HG02943 (cell line): ENCODE data around the gene SYT12.

Experiments used
- ATAC-seq: cut with Tn5 transposase; IDR thresholded peaks from one replicate; pipeline ENCODE4 v1.9.1; 2021; ENCODE audit warnings: mild to moderate bottlenecking, low read depth, moderate library complexity; ENCODE audit not compliant: unreplicated experiment

SYT12 gene

DNA sequence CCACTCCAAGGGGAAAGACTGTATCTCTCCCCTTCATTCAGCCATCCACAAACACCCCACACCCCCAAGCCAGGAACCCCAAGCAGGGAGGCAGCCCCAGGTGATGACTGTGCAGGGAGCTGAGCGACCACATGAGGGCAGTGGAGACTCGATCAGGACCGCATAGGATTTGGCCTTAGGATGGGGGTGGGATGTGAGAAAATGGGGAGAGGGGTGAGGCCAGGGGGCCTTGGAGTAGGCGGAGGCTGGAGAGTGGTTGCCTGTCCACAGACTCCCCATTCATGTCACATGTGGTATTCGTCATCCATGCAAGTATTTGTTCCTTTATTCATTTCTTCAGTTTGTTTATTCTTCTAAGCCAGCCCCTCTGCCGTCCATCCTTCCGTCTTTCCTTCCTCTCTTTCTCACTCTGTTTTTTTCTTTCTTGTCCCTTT, 31.0 kb downstream of the SYT12 start:
- ATAC-seq, result no peak

DNA sequence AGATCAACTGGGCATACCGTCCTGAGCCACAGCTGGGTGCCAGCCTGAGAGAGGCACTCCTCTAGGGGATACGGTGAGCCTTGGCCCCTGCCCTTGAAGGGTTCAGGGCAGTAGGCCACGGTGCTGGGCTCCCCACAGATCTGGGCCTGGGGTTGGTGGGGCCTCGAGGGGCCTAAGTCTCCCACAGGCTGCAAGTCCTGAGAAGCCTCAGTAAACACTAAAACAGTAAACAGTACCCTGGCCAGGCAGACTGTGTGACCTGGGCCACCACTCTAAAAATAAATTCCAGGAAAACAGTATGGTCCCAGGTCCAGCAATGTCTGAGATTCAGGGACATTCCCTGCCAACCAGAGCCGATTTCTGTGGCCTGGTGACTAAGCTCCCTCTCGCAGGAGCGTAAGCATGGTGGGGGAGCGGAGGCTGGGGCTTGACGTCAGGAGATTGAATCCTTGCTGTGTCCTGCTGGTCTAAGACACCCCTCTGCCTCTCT, 31.5 kb downstream of the SYT12 start:
- no peak for ATAC-seq

DNA sequence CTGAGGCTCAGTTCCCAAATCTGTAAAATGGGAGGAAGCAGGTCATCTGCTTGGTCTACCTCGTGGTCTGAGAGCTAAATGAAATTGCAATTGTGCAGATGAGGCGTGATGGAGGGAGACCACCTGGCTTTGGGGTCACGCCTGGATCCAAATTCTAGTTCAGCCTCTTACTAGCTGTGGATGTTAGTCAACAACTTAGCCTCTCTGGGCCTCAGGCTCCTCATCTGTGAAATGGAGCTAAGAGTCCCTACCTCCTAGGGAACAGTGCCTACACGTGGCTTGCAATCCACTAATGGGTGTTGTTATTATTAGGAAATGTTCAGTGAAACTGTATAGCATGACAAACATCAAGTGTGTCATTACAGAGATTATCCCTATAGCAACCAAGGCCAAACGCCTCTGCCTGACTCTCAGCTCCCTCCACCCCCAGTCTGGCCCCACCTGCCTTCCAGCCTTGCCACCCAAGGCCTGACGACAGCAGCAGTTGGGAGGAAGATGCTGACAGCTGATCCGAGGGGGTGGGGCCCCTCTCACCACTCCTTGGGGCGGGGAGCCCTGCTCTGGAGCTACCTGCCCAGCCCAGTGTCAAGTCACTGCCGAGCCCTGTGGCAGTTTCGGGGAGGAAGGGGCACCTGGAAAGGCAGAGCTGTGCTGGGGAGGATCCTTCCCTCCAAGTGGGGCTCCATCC, 32.0 kb downstream of the SYT12 start:
- ATAC-seq, result no peak

DNA sequence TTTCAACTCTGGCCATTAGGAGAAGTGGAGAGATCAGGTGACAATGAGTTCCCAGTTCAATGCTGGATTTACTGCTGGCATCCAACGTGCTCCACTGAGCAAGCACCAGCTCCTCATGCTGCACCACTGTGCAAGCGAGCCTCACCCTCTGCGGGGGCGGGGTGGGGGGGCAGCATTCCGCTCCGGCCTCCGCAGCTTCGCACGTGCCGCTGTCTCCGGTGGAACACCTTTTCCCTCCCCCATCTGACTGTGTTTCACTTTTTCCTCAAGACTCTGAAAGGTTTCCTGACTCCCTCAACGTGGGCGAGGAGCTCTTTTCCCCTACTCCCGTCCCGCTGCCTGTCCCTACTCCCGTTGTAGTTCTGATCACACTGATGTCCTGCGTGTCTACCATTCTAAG, 32.9 kb downstream of the SYT12 start:
- no peak for ATAC-seq

DNA sequence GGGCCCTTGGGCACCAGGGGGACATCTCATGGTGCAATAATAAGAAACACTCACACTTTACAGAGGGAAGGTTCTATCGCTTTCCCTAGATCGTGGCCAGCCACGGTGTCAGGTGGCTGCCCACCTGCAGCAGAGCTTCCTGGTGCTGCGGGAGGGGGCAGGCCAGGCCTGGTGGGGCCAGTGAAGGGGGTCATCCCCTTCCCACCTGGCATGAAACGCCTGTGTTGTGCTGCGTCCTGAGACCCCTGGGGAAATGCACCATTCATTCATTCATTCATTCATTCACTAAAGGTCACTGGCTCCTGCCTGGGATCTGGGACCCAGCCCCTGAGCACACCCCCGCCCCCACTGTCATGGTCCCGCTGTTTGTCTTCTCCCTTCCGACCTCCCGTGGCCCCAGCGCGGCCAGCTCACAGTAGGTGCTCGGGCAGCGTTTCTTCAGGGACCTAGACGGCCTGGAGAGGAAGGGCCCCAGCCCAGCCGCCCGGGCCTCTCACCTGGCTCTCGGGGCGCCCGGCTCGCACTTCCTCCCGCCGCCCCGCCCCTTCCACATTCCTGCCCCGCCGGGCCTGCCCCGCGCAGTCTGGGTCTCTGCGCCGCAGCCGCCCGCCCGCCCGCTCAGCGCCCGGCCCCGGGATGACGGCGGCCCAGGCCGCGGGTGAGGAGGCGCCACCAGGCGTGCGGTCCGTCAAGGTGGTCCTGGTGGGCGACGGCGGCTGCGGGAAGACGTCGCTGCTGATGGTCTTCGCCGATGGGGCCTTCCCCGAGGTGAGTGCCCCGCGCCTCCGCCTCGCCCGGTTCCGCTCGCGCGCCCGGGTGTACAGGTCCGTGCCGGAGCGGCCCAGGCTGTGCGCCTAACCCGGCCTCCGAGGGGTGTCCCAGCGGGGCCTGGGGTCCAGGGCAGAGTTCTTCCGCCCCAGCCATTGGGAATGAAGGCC, 33.6 kb downstream of the SYT12 start, which contains the start of gene RHOD:
TSS of gene RHOD (plus strand) at position 581 of the 938 bp plus-strand sequence. CDS start at position 637, 56 bp downstream.
- ATAC-seq, result no peak

DNA sequence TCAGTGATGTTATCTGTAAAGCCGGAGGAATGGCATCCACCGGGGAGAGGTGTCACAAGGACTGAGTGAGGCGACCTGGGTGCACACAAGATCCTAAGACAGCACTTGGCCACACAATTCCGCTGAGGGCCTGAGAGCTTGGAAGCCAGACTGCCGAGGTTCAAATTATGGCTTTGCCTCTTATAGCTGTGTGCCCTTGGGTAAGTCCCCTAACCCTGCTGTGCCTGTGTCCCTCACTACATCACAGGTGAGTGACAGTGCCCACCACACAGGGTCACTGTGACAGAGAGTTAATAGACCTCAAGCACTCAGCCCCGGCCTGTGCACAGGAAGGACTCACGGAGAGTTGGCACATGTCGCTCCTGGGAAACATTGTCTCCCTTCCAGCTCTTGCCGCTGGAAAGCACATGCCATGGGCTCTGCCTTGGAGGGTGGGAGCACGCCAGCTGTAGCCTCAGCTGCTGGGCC, 34.3 kb downstream of the SYT12 start:
- ATAC-seq, result no peak

DNA sequence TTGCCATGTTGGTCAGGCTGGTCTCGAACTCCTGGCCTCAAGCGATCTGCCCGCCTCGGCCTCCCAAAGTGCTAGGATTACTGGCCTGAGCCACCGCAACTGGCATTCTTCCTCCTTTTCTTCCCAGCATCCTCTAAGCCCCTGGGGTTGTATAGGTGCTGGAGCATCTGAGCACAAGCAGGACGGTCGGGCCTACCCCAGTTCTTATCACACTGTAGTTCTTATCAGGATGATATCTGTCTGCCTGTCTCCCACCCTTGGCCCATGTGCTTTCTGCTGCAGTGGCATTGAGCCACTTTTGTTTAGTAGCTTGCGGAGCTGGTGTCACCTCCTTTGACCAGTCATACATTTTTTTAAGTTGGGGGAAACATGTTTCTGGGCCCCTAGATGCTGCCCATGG, 35.6 kb downstream of the SYT12 start:
- no peak for ATAC-seq

DNA sequence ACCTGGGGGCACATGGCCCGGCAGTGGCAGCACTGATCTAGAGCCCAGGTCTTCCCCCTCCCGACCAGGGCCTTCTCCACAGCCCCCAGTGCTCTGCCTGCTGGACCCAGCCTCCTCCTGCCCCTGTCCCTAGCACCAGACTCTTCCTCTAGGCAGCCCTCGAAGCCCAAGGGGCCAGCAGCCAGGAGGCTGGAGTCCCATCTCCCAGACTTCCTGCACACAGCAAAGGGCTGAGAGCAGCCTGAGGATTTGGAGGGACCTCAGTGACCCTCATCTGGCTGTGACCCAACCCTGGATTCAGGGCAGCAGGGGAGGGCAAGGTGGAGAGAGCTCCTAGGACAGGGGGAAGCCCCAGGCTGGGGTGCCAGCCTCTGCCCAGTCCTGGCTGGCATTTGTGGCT, 36.7 kb downstream of the SYT12 start:
- no peak for ATAC-seq

DNA sequence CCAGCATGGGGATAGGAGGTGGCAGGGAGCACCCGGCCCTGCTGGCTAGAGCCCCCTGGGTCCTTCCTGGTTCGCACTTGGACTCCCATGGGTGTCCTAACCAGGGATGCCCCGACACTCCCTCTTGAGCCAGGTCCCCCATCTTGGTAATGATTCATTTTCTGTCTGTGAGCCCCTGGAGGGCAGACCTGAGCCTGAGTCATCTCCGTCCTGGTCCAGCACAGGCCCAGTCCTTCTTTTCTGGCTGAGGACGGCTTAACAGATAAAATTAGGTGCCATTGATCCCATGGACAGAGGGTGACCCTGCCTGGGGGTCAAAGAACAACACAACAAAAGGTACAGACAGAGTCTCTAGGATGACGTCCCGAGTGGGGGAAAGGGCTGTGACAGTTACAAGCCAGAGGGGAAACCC, 37.2 kb downstream of the SYT12 start:
- ATAC-seq, result no peak

DNA sequence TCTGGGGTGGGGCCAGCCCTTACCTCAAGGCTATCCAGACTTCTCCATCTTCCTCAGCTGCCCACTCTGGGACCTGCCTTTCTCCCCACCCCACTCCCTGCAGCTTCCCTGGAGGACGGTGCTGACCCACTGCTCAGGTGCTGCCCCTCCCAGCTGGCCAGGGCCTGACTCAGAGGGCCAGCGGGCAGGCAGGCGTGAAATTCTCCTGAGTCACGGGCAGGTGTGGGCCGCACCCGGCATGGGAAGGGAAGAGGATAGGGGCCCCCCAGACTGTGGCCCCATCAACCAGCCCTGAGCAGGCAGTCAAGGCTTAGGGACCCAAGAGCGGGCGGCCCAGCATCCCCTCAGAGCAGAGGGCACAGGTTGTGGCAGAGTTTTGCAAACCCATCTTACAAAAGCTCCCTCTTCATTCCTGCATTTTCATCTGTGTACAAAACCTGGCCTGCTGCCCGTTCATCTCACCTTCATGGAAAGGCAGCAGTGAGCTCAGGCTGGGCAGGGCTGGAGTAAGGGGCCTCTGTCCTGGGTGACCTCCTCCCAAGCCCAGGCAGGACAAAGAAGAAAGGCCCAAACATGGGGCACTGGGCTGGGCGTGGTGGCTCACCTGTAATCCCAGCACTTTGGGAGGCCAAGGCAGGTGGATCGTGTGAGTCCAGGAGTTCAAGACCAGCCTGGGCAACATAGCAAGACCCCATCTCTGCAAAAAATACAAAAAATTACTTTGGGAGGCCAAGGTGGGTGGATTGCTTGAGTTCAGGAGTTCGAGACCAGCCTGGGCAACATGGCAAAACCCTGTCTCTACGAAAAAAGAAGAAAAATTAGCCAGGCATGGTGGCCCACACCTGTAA, 39.8 kb downstream of the SYT12 start:
- ATAC-seq, result no peak

DNA sequence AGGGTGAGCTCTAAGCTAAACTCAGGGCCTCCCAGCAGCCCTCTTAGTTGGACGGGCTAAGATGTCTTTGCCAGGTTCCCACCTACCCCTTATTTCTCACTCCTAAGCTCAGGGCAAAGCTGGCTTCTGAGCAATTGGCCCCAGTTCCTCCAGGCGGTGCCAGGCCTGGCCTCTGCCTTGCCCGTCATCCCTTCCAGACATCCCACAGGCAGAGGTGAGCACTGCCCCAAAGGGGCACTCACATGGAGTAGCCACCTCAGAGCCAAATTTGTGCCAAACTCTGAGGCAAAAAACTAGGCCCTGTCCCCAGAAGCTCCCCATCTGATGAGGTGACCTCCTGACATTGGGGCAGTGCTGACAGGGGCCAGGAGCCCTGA, 43.4 kb downstream of the SYT12 start:
- no peak for ATAC-seq

DNA sequence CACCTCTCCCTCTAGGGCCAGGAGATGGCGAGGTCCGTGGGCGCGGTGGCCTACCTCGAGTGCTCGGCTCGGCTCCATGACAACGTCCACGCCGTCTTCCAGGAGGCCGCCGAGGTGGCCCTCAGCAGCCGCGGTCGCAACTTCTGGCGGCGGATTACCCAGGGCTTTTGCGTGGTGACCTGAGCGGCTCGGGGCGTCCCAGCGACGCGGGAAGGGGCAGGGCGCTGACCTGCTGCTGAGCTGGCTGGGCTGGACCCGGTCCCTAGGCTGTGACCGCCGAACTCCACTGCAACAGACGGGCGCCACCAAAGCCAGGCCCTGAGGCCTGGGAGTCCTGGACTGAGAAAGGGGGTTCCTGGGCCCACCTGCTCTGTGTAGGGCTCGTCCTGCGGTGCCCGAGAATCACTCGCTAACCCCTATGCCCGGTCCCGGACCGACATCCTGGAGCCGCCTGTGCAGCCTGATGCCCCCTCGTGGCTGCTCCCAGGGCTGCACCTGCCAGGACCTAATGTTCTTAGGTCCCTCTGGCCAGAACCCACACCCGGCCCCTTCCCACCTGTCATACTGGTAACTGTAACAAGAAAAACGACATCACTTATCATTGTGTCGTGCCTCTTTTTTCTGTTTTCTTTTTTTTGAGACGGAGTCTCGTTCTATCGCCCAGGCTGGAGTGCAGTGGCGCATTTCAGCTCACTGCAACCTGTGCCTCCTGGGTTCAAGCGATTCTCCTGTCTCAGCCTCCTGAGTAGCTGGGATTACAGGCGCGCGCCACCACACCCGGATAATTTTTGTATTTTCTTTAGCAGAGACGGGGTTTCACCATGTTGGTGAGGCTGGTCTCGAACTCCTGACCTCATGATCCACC, 48.7 kb downstream of the SYT12 start:
- no peak for ATAC-seq

DNA sequence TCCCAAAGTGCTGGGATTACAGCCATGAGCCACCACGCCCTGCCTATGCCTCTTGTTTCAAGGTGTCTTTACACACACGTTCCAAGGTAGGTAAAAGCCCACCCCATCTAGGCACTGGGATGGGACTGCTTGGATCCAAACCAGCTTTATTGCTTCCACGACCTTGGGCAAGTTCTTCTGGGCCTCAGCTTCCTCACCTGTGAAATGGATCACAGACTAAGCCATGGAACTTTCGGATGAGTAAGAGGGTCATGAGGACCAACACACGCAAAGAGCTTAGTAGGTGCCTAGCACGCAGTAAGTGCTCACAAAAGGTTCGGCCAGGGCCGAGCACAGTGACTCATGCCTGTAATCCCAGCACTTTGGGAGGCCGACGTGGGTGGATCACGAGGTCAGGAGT, 49.4 kb downstream of the SYT12 start:
- ATAC-seq, result no peak

DNA sequence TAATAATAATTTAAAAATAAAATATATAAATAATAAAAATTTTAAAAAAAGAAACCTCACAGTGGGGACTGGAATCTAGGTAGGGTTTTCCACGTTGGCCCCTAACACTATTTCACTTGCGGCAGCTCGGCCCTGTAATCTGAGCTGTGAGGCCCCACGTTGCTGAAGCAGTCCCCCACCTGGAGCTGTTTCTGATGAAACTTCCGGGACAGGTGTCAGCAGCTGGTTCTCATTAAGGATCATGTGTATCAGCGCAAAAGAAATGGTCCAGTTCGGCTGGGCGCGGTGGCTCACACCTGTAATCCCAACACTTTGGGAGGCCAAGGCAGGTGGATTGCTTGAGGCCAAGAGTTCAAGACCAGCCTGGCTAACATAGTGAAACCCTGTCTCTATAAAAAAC, 51.0 kb downstream of the SYT12 start:
- ATAC-seq, result no peak

DNA sequence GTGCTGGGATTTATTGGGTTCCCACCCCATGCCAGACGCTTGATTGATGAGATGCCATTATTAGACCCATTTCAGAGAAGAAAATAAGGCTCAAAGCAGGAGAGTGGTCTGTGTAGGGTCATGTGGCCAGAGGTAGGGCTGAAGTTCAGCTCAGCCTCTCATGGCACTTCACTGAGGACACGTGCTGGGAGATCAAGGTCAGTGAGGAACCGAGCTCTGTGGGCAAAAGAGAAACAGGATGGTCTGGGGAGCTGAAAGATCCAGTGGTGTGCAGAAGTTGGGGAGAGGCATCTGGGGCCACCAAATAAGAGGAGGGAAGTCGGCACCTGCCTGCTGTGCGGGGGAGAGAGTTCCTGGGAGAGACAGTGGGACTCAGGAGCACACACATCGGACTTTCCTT, 53.3 kb downstream of the SYT12 start:
- ATAC-seq, result no peak

DNA sequence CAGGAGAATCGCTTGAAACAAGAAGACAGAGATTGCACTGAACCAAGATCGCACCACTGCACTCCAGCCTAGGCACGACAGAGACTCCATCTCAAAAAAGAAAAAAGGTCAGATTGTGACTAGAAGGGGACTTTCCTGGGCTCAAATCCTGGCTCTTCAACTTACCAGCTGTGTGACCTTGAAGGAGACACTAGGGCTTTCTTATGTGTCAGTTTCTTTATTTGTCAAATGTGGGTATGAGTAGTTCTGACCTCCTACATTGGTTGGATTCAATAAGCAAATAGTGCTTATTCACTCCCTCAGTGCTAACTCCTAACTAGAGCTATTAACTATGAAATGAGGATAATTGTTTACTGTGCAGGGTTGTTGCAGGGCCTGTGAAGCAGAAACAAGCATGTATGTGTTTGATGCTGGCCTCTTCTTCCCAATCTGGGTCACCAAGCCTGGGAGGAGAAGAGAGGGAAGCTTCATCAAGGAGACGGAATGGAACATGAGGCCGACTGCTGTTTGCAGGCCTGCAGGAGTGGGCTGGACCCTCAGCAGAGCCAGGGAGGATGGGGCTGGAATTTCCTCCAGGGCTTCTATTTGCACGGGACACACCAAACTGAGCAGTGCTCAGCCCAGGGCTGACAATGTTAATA, 56.3 kb downstream of the SYT12 start:
- ATAC-seq, result no peak

DNA sequence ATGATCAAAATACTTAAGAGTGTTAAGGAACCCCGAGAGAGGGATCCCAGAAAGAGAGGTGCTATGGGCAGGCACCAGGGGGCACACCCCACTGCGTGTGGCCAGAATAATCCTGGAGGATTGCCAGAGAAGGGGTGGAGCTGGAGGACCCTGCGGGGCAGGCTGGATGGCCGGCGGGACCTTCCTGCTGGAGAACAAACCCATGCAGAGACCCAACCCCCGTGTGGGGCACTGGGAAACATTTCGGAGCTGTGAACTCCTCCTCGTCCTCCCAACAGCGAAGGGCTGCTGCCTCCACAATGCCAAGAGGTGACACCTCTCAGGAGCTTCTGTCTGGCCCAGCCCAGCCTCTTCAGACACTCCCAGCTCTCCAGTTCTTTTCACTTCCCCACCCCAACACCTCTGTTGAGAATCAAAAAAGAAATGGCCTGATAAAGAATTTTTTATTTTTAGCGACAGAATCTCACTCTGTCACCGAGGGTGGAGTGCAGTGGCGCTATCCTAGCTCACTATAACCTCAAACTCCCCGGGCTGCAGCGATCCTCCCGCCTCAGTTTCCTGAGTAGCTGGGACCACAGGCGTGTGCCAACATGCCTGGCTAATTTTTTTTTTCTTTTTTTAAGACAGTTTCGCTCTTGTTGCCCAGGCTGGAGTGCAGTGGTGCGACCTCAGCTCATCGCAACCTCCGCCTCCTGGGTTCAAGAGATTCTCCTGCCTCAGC, 59.3 kb downstream of the SYT12 start:
- ATAC-seq, result no peak

DNA sequence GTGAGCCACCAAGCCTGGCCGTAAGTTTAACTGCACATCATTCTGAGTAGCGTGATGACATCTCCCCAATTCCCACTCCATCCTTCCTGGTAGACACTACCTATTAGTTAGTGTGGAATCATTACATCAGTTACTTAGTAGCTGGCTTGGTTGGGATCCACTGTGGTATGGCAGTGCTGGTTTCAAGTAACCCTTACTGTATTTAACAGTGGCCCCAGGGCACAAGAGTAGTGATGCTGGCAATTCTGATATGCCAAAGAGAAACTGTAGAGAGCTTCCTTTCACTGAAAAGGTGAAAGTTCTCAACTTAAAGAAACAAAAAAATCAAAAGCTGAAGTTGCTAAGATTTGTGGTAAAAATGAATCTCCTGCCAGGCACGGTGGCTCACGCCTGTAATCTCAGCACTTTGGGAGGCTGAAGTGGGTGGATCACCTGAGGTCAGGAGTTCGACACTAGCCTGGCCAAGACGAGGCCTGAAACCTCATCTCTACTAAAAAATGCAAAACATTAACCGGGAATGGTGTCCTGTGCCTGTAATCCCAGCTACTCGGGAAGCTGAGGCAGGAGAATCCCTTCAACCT, 60.9 kb downstream of the SYT12 start:
- ATAC-seq, result no peak
